WI38 (cell line): ENCODE measurements around the gene FYCO1.

Experiments used
- H3K4me3 ChIP-seq: 2 replicates; pipeline ENCODE4 v1.5.1; 2011; ENCODE audit warnings: low read depth, mild to moderate bottlenecking, control low read depth, low read length
- TF ChIP-seq, protein P1 (sequence below): IDR thresholded peaks from 2 replicates; pipeline ENCODE4 v1.5.1; 2012; ENCODE audit warnings: low read depth, mild to moderate bottlenecking, control low read depth, low read length

Gene FYCO1

DNA sequence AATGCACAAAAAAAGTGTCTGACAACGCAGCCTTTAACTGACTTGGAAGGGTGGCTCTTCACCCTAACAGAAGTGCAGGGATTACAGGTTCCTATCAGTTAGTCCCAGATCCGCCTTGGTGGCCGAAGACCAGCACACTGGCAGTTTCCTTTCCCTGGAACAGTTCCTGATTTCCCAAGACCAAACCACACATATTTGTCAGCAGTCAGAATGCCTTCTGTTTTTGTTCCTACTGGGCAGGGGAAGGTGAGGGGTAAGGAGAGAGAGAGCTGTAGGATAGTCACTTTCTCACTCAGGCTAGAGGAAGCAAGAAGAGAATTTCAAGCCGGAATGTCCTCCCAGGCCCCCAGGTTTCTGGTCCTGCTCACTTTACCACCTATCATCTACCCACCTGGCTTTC, 43.2 kb downstream of the FYCO1 start:
- no peak overlapping the region for H3K4me3 ChIP-seq
- TF ChIP-seq, protein P1, sequence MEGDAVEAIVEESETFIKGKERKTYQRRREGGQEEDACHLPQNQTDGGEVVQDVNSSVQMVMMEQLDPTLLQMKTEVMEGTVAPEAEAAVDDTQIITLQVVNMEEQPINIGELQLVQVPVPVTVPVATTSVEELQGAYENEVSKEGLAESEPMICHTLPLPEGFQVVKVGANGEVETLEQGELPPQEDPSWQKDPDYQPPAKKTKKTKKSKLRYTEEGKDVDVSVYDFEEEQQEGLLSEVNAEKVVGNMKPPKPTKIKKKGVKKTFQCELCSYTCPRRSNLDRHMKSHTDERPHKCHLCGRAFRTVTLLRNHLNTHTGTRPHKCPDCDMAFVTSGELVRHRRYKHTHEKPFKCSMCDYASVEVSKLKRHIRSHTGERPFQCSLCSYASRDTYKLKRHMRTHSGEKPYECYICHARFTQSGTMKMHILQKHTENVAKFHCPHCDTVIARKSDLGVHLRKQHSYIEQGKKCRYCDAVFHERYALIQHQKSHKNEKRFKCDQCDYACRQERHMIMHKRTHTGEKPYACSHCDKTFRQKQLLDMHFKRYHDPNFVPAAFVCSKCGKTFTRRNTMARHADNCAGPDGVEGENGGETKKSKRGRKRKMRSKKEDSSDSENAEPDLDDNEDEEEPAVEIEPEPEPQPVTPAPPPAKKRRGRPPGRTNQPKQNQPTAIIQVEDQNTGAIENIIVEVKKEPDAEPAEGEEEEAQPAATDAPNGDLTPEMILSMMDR = no peak

DNA sequence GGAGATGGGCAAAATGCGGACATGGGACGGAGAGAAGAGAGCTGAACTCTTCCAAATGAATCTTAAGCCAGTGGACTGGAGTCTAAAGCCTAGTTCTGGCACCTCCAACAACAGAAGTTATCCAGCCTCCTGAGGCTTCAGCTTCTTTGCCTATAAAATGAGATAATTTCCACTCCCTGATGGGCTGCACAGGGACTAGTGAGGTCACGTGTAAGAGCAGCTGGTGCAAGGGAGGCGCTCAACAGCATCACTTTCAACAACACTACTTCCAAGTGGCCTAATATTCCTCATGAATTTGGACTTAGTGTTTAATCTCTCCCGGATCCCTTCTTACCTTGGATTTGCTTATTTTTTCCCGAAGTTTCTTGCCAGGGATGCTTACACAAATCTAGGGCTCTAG, 43.7 kb downstream of the FYCO1 start:
- TF ChIP-seq, protein P1 = no peak
- no peak overlapping the region for H3K4me3 ChIP-seq

DNA sequence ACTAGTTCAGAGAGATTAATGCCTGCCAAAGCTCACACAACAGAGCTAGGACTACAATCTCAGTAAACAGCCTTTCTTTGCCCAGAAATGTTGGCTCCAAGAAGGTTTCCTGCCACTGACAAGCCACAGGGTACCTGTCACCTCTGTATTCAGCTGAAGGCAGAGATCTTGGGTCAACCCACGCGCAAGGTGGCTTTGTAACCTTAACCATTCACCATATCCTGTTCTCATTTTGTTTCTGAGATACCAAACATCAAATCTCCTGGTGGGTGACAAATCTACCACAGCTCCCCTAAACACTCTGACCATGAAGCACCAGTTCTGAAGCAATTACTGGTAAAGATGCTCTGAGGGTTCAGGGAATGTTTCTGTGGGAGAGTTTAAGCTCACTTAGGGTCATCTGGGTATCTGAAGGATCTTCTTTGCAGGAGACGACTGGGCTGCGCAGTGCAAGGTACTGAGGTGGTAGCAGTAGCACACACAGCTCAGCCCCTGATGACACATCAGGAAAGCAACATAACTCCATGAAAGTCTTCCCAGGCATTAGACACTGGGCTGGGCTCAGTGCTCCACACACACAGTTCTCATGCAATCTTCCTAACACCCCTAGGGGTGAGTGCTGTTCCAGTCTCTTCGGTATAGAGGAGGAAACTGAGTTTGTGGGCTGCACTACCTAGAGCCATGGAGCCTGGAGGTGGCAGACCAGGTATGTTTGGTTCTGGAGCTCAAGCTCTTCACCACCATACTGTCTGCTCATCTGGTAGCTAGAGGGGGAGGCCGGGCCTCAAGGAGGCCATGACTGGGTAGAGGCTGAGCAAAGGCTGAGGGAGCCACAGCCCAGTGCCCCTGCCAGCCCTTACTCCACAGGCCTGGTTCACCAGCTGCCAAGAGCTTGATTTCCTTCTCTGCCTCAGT, 44.7 kb downstream of the FYCO1 start:
- TF ChIP-seq, protein P1 = no peak
- no peak overlapping the region for H3K4me3 ChIP-seq

DNA sequence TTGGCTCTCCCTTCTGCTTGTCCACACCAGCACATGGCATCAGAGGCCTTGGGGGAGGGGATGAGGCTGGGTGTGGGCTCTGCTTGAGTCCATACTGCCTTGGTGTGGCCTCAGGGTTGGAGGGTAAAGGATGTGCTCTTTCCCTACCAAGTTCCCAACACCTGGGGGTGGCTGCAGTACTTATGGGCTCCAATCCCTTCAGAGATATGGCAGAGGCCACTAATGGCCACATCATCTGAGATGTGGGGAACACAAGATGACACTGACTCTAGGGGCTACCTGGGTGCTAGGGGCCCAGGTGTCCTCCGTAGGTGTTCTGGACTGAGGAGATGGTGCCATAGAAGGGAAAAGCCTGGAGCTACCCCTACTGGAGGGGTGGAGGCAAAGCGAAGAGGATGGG, 45.5 kb downstream of the FYCO1 start:
- TF ChIP-seq, protein P1 = no peak

DNA sequence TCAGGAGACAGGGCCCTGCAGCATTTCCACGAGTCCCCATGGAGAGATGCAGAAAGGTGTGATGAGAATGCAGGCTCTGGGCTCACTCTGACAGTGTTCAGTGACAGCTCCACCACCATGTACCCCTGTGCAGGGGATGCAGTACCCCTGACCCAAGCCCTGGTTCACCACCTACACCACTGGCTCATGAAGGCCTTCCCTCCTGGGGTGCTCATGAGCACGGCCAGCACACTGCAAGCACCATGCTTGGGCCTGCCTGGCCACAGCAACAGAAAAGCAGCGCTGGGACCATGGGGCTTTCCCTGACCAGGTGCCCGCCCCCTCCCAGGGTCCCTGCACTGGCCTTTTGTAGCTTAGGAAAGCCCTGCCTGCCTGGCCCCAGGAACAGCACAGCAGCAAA, 46.2 kb downstream of the FYCO1 start:
- TF ChIP-seq, protein P1 = no peak
- no peak overlapping the region for H3K4me3 ChIP-seq

More for the DNA sequence above, 45.5 kb downstream of the FYCO1 start:
- H3K4me3 ChIP-seq = no peak overlapping the region

DNA sequence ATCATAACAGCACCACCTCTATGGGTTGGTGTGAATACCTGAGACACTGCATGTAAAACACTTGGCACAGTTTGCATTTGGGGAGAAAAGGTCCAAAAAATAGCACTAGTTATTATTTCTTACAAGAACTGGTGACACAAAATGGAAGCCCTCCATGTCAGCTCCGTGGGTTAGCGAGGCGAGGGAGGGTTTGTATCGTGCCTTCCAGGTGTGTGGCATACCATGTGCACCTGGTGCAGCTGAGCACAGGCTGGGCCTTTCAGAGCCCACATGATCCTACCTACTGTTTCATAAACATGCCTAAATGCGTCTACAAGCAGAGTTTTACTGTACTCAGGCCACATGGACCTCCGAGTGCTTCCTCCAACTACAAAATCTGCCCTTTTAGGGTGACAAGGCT, 46.7 kb downstream of the FYCO1 start:
- TF ChIP-seq, protein P1 = no peak
- H3K4me3 ChIP-seq = no peak overlapping the region

DNA sequence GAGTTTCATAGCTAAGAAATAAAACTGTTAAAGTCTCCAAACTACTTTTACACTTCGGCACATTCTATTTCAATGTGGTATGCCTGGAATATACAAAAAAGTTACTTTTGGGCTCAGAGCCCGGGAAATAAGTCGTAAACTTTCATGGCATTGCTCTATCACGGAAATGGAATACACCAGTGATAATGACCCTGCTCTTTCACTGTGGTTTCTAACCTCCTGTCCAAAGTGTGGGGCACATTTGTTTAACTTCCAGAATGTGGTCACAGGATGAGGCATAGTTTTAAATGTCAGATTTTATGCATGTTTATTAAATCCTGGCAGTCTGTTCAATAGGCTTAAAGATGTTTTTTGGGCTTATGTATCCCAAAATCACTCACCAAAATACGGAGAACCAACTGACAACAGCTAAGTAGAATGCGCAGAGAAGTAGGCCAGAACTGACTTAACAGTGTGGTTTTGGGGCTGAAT, 47.3 kb downstream of the FYCO1 start:
- TF ChIP-seq, protein P1 = no peak
- H3K4me3 ChIP-seq = no peak overlapping the region
